Brain pericyte (primary cell): Measurements from ENCODE around the gene UPK2.
"Not testable (repeated sequence)": the region's sequence is repeated elsewhere in the genome, so short reads cannot be mapped to it uniquely, and the experiment has no call there.

Source experiments
- DNase-seq: peaks from one replicate; pipeline ENCODE4 v3.0.0-alpha.2; 2012; ENCODE audit warnings: low read depth, low spot score

Gene UPK2

GRCh38 chr11:118938491-118939403 is 17.4 kb upstream of the UPK2 start:
- DNase-seq: no peak

DNA sequence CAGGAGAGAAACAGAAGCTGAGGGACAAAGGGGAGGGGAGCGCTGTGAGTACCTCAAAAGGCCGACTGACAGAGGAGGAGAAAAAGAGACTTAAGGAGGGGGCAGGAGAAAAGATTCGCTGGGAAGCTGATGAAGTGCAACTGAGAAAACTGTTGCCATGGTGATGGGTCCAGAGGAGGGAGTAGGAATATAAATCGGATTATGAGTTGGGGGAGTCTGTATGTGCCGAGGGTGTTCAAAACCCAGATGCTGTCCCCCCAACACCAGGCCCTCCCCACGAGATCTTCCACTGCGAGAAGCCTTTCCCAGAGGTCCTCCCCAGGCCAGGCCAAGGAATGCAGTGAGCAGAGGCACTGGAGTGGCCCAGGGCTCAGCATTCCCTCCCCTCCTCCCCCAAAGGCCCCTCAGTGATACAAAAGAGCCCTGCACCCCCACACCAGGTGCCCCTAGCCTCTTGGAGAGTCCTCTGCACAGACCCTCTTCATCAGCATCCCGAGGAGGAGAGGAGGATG is 16.6 kb upstream of the UPK2 start:
- no peak for DNase-seq

DNA sequence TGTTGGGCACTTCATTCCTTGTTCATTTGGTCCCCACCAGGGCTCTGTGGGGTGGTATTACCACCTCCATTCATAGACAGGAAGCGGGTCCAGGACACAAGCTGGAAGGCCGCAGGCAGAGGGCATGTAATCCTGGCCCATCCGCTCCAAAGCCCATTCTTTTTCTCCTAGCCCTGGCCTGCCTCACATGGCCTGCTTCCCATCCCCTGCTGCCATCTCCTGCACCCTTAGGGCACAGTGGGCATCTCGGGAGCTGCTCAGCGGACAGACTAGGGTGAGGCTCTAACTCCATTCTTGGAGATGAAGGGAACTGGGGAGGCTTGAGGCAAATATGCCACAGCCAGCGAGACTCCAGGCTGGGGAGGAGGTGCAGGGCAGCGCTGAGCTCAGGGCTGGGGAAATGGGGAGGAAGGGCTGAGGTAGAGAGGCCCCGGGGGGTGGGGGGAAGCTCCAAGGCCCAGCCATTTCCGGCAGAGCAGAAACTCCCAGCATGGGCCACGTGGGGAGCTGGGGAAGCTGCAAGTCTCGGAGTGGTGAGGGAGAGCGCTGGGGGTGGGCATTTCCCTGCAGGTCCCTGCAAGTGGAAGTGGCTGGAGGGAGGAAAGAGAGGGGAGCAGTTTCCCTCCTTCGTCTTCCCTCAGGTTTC is 16.0 kb upstream of the UPK2 start:
- DNase-seq: no peak

DNA sequence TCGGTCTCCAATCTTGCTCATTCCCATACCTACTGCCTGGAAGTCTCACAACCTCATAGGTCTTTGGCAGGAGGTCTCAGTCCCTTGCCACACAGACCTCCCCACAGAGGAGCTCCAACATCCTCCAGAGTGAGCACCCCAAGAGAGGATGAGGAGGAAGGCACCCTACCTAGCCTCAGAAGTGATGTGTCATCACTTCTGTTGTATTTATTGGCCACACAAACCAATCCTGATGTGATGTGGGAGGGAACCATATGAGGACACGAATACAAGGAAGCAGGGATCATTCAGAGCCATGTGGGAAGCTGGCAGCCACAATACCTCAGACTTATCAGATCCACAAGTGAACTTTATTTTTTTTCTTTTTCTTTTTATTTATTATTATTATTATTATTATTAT is 9.0 kb upstream of the UPK2 start:
- DNase-seq: no peak

DNA sequence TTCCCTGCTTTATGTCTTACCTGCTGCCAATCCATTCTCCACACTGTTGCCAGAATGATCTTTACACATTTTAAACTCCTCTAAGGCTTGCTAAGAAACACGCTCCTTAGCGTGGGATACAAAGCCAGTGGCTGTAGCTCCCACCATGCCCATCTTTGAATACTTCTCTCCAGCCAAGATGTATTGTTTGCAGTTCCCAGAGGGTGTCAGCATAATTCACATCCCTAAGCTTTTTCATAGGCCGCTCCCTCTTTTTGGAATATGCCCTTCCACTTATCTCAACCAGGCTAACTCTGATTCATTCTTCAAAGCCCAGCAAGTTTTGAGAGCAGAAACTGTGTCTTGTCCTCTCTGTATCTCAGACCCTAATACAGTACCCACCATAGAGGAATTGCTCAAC is 8.1 kb upstream of the UPK2 start:
- no peak for DNase-seq

GRCh38 chr11:118953265-118953664 is 2.8 kb upstream of the UPK2 start:
- DNase-seq: no peak

DNA sequence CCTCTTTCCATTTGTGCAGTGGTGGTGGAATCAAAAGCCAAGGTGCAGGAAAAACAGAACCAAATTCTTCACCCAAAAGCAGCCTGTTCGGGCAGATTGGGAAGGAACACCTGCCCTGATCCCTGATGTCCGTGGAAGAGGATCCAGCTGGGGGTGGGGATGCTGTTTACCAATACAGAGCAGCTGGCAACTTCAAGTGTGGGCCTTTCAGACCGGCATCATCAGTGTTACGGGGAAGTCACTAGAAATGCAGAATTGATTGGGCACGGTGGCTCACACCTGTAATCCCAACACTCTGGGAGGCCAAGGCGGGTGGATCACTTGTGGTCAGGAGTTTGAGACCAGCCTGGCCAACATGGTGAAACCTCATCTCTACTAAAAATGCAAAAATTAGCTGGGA is 2.1 kb upstream of the UPK2 start:
- DNase-seq: not testable (repeated sequence)

- no peak for DNase-seq
Observed at GRCh38 chr11:118956847-118957469, 860 bp downstream of the UPK2 start.

DNA sequence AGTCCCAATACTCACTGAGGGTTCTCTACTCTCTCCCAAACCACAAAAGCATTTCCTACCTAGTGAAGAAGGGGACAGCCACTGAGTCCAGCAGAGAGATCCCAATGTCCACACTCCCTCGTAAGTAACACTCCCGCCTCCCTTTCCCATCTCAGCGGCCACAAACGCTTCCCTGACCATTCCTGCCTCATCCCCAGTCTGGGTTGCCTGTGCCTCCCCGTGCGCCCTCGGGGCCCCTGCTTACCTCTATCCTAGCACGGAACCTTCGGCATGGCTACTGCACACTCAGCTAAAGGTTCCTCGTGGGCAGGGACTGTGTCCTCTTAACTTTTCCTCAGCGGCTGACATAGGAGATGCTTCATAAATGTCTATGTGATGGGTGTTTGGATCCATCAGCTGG is 1.5 kb downstream of the UPK2 start:
- DNase-seq: no peak

GRCh38 chr11:118957968-118958367 is 1.9 kb downstream of the UPK2 start:
- no peak for DNase-seq

DNA sequence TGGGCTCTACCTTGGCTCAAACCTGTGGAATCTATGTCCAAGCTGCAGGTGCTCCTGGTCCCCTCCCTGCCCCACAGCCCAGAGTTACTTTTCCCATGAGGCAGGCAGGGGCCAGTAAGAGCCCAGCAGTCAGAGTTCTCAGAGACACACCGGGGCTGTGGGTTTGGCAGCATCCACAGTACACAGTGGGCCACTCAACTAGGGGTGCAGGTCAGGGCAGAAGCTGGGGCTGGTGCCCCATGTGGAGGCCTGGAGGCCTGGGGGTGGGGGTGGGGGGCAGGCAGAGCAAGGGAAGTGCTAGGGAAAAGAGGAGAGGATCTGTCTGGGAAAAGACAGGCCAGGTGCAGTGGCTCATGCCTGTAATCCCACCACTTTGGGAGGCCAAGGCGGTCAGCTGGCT is 2.5 kb downstream of the UPK2 start:
- DNase-seq: no peak

DNA sequence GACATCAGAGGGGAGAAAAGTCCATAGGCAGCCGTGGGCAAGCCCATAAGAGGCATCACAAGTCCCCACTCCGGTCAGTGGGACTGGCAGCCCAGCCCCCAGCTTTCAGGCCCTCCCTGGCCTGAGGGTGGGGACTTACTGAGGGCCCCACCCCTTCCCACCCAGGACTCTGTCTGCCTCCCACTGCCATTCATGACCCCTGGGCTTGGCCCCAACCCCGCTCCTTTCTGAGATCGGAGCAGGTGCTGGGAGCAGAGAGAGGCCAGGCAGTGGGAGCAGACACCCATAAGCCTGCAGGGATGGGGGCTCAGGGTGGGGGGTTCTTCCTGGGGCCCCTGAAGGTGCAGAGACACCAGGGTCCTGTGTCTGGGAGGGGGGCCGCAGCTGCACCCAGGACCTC is 5.1 kb downstream of the UPK2 start:
- DNase-seq: no peak

DNA sequence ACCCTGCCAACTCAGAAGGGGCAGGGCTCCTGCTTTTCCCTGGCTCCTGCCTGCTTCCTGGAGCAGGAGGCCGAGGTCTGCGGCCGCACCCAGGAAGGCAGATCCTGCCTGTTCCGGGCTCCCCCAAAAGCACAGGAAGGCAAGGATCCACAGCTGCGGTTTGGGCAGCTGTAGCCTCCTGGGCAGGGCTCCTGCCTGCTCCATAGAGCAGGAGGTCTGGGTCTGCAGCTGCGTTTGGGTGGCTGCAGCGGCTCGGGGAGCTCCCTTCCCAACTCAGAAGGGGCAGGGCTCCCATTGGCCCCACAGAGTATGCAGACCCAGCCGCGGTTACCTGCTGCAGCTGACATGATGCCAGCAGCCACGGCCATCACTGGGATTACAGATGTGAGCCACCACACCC is 5.5 kb downstream of the UPK2 start:
- no peak for DNase-seq

DNA sequence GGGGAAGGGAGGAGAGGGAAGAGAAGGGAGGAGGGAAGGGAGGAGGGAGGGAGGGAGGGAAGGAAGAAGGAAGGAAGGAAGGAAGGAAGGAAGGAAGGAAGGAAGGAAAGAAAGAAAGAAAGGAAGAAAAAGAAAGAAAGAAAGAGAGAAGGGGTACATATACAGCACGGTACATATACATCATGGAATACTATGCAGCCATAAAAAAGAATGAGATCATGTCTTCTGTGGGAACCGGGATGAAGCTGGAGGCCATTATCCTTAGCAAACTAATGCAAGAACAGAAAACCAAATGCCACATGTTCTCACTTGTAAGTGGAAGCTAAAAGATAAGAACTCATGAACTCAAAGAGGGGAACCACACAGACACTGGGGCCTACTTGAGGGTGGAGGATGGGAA is 13.4 kb downstream of the UPK2 start:
- not testable (repeated sequence) for DNase-seq

DNA sequence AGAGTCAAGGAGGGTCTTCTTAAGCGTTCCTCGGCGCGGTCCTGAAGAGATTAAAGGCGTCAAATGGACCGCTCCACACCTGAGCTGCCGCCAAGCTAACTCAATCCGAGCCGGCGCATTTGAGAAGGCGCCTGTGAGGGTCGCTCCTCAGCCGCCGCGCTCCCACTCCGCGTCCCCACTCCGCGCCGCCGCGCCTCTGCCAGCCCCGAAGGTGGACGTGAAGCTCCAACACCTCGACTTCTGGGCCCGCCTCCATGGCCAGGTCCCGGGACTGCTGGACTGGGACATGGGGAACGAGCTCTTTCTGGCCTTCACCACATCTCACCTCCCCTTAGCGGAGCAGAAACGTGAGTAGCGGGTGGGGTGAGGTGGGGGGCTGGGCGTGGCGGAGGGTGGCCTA is 15.5 kb downstream of the UPK2 start, which contains the start of gene FOXR1:
Gene FOXR1, plus strand, starts transcription at position 116 of the 400 bp plus-strand sequence. Its CDS starts 171 bp downstream, at position 287.
- no peak for DNase-seq

DNA sequence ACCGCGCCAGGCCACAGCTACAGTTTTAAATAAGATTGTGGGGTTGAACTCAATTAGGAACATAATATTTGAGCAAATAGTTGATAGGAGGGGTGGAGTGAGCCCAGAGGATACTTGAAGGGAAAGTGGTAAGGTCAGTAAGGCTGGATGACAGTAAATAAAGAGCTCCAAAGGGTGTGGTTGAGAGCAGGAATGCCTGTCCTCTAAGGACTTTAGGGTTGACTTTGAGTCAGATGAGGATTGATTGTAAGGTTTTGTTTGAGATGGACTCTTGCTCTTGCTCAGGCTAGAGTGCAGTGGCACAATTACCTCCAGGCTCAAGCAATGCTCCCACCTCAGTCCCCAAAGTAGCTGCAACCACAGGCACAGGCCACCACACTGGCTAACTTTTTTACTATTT is 17.9 kb downstream of the UPK2 start:
- no peak for DNase-seq

GRCh38 chr11:118975771-118976709 is 19.9 kb downstream of the UPK2 start:
- DNase-seq: no peak

DNA sequence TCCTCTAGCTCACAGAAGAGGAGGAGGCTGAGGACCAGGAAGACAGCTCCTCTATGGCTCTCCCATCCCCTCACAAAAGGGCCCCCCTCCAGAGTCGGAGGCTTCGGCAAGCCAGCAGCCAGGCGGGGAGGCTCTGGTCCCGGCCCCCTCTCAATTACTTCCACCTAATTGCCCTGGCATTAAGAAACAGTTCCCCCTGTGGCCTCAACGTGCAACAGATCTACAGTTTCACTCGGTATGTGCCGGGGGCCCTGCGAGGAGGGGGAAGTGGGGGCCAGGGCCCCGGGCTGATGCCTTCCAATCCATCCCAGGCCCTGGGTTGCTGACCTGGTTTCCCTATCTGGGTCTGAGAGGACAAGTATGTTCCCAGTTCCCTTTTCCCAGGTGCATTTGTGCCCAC is 23.3 kb downstream of the UPK2 start:
- DNase-seq: no peak

DNA sequence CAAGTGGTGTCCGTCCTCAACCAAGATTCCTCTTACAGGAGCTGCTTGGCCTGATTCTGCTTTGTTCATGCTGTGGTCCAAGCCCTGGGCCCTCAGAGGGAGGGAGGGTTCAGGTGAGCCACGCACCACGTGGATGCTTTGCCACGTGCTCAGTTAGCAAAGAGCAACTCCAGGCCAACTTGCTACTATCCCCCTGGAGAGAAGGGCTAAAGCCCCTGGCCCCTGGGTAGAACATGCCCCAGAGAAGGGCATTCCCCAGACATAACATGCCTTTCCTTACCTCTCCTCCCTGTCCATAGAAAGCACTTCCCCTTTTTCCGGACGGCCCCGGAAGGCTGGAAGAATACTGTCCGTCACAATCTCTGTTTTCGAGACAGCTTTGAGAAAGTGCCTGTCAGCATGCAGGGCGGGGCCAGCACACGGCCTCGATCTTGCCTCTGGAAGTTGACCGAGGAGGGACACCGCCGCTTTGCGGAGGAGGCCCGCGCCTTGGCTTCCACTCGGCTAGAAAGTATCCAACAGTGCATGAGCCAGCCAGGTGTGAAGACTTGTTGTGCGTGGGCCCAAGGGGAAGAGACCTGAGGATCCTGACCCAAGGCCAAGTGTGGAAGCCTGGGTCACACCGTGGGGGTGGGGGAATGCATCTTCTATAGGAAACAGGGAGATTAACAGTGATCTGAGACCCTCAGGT is 24.2 kb downstream of the UPK2 start:
- DNase-seq: no peak

DNA sequence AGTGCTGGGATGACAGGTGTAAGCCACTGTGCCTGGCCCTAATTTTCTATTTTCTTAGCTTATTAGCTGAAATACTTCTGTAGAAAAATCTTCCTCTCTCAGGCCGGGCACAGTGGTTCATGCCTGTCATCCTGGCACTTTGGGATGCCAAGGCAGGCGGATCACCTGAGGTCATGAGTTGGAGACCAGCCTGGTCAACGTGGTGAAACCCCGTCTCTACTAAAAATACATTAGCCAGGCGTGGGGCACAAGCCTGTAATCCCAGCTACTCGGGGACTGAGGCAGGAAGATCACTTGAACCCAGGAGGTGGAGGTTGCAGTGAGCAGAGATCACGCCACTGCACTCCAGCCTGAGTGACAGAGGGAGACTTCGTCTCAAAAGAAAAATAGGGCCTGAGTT is 28.2 kb downstream of the UPK2 start:
- not testable (repeated sequence) for DNase-seq

- DNase-seq: no peak
Observed at GRCh38 chr11:118984825-118985224, 28.7 kb downstream of the UPK2 start.
